ENCODE results near the gene NKIRAS1.
"Not testable (repeated sequence)": the region's sequence is repeated elsewhere in the genome, so short reads cannot be mapped to it uniquely, and the experiment has no call there.

Gene NKIRAS1

GRCh38 chr3:23867400-23867799, 49.4 kb downstream of the NKIRAS1 start:
- DNase-seq: no peak

GRCh38 chr3:23865595-23866396, 51.0 kb downstream of the NKIRAS1 start:
- DNase-seq: no peak

GRCh38 chr3:23864931-23865330, 51.9 kb downstream of the NKIRAS1 start:
- DNase-seq: no peak

- no peak for DNase-seq
Observed at GRCh38 chr3:23863060-23863459, 53.7 kb downstream of the NKIRAS1 start.

DNA sequence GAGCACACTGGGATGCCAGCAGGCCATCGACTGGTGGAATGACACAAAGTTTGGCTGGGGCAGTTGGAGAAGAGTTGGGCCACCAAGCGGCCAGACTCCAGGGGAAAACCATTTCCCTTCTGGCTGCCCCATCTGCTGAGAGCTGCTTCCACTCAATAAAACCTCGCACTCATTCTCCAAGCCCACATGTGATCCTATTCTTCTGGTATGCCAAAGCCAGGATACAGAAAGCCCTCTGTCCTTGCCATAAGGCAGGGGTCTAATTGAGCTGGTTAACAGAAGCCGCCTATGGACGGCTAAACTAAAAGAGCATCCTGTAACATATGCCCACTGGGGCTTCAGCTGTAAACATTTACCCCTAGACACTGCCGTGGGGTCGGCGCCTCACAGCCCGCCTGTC, 55.1 kb downstream of the NKIRAS1 start:
- no peak for DNase-seq

- DNase-seq: no peak
Observed at GRCh38 chr3:23859839-23860382, 56.9 kb downstream of the NKIRAS1 start.

DNA sequence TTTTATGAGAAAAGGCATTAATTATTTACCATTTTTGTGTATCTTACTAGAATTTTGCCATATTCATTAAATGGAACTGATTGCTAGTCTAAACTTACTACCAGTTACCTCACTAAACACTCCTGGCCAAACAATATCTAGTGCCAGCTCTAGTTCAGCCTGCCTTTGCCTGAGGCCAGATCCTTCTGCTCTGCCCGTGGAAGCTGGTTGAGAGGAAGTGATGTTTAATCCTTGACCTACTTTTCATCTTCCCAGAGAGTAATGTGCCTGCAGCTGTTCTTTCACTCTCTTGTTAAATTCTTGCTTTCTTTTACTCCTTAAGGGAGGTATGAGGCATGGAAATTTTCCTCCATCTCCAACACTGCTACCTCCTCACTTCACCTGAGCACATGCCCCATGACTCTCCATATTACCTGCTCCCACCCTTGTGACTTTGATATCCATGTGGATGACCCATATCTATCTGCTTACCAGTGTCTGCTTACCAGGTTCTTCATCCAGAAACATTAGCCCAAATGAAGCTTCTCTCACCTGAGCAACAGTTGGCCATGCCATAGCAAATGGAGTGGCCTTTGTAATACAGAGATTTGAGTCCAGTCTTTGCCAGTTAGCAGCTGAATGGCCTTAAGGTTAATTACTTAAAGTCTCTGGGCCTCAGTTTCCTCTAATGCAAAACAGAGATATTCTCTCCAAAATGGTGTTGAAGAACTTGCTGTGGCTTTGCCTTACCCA, 57.6 kb downstream of the NKIRAS1 start:
- no peak for DNase-seq

DNA sequence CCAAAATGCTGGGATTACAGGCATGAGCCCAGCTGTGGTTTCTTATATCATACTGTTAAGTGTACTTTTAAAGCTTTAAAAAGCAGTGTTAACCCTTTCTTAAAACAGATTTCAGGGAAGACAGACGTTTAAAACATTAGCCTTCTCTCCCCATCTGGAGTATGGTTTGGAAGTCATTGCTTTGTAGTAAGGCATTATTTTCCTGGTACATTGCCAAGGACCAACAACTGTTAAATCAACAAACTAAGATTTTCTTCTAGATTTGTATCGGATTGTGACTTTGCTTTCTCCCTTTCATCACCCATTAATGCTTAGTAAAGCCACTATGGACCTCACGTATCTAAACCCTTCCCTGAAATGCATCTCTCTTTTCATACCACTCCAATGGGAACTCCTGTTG, 60.5 kb downstream of the NKIRAS1 start:
- no peak for DNase-seq

DNA sequence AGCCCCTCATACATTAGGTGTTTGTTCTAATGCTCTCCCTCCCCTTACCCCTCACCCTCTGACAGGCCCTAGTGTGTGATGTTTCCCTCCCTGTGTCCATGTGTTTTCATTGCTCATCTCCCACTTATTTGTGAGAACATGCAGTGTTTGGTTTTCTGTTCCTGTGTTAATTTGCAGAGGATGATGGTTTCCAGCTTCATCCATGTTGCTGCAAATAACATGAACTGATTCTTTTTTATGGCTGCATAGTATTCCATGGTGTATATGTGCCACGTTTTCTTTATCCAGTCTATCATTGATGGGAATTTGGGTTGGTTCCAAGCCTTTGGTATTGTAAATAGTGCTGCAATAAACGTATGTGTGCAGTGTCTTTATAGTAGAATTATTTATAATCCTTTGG, 67.3 kb downstream of the NKIRAS1 start:
- DNase-seq: not testable (repeated sequence)

DNA sequence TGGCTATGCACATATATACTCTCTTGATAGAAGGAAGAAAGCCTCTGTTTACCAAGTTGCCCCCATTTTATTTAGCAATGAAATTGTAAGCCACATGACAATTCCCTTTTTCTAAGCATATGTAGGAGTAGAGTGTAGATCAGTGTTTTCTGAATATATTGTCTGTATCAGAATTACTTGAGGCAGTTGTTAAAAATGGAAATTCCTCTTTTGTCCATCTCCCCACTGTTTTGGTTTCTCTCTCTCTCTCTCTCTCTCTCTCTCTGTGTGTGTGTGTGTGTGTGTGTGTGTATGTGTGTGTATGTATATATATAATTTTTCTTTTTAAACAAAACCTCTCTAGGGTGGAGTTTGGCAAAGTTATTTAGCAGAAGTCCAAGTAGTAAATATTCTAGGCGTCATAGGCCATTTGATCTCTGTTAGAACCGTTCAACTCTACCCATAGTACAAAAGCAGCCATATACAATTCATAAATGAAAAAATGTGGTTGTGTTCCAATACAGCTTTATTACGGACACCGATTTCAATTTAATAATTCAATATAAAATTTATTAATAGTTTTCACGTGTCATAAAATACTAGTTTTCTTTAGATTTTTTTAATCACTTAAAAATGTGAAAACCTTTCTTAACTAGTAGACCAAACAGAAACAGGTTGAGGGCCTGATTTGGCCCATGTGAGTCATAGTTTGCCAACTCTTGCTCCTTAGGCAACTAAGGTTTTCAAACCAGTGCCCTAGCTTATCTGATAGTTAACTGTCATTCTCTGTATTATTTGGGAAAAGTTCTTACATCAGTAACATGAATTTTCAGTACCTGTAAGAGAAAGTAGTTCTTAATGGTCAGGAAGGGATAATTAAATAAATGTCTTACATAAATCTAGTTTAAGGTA, 71.2 kb downstream of the NKIRAS1 start:
- DNase-seq: no peak

GRCh38 chr3:23843869-23844268, 72.9 kb downstream of the NKIRAS1 start:
- no peak for DNase-seq

Measured in NCI-H1105 (cell line).